ENCODE results near the gene PCID2.

PCID2 gene

GRCh38 chr13:113161433-113161832 is 47.0 kb downstream of the PCID2 start:
- no peak for TF ChIP-seq CTCF (IDR thresholded peaks at IDR 0.05; ENCODE audit: low read depth, low read length)

GRCh38 chr13:113160983-113161382 is 47.5 kb downstream of the PCID2 start:
- no peak for TF ChIP-seq CTCF (IDR thresholded peaks at IDR 0.05; ENCODE audit: low read depth, low read length)
- DNase-seq (ENCODE audit: extremely low read depth, low read depth) = no peak

More at GRCh38 chr13:113161433-113161832, 47.0 kb downstream of the PCID2 start:
- DNase-seq (ENCODE audit: extremely low read depth, low read depth) = no peak

GRCh38 chr13:113159701-113160100 is 48.8 kb downstream of the PCID2 start:
- no peak for DNase-seq (ENCODE audit: extremely low read depth, low read depth)

GRCh38 chr13:113158946-113159345 is 49.5 kb downstream of the PCID2 start:
- no peak for DNase-seq (ENCODE audit: extremely low read depth, low read depth)
- TF ChIP-seq CTCF (IDR thresholded peaks at IDR 0.05; ENCODE audit: low read depth, low read length) = no peak

More at GRCh38 chr13:113159701-113160100, 48.8 kb downstream of the PCID2 start:
- TF ChIP-seq CTCF (IDR thresholded peaks at IDR 0.05; ENCODE audit: low read depth, low read length) = no peak

GRCh38 chr13:113157929-113158747 is 50.3 kb downstream of the PCID2 start, which contains the start of gene PROZ:
Gene PROZ, plus strand, starts transcription at chr13:113158648. Its CDS starts 13 bp downstream, at chr13:113158661.
- no peak for DNase-seq (ENCODE audit: extremely low read depth, low read depth)
- TF ChIP-seq CTCF (IDR thresholded peaks at IDR 0.05; ENCODE audit: low read depth, low read length) = no peak

GRCh38 chr13:113157206-113157928 is 51.1 kb downstream of the PCID2 start:
- no peak for TF ChIP-seq CTCF (IDR thresholded peaks at IDR 0.05; ENCODE audit: low read depth, low read length)
- DNase-seq (ENCODE audit: extremely low read depth, low read depth) = no peak
